Measurements from ENCODE around the gene LRRN3. TPM values are rescaled to one million over a fixed set of nuclear protein-coding genes. Genes with fewer than 3 reads are reported as not detected.

Gene LRRN3
- total and polyA plus RNA-seq, 2 of the 4 experiments (the other 2 are of a cell fraction), result 6.9 to 15.2 TPM

DNA sequence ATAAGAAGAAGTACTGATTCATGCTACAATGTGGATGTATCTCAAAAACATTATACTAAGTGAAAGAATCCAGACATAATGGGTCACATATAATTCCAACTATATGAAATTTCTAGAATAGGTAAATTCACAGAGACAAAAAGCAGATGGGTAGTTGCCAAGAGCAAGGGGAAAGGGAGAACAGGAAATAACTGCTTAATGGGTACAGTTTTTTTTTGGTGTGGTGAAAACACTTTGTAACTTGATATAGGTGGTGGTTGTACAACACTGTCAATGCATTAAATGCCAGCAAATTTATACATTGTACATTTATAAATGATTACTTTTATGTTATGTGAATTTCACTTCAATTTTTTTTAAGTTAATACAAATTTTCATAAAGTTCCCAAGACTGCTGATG, 19.4 kb upstream of the LRRN3 start:
- Histone ChIP-seq H2BK5ac (ENCODE audit: low read depth, low read length, poor library complexity, severe bottlenecking) (no peak overlapping the region), H2BK20ac (ENCODE audit: low read depth, low read length) (no peak overlapping the region), H3K4me2 (ENCODE audit: low read depth, low read length) (no peak overlapping the region), H3K4me3 (ENCODE audit: insufficient read depth, low read depth, low read length) (no peak overlapping the region), H3K18ac (ENCODE audit: low read depth, low read length) (no peak overlapping the region), H4K8ac (ENCODE audit: low read depth in 2 of 2, low read length in 2 of 2) (no peak overlapping the region), H2AK9ac (replicated peaks; ENCODE audit: low read depth, low read length, poor library complexity) (no peak overlapping the region), H3K56ac (ENCODE audit: extremely low read depth, insufficient read depth, low read length) (no peak overlapping the region), H2AFZ (replicated peaks; ENCODE audit: low read length, poor library complexity) (no peak overlapping the region), H3K9me3 (ENCODE audit: control insufficient read depth, insufficient read depth, low read length) (no peaks in the 10 kb centered on the region), H3K23ac (ENCODE audit: low read depth, low read length) (no peak overlapping the region), H3K4ac (ENCODE audit: low read depth, low read length) (no peak overlapping the region), H3K9ac (ENCODE audit: low read depth, low read length) (no peak overlapping the region), H4K5ac (ENCODE audit: low read depth, low read length) (no peak overlapping the region), H3K27me3 (ENCODE audit: control insufficient read depth, insufficient read depth, low read length) (no peaks in the 10 kb centered on the region), H3K4me1 (ENCODE audit: control insufficient read depth, insufficient read depth, low read length) (peaks cover 6% of the 10 kb centered on the region), H3K79me1 (ENCODE audit: low read depth in 1 of 2, low read length in 2 of 2) (no peaks in the 10 kb centered on the region), H2BK15ac (ENCODE audit: low read depth, low read length) (no peak overlapping the region), H2BK120ac (ENCODE audit: low read depth, low read length) (no peak overlapping the region), H4K20me1 (ENCODE audit: insufficient read depth, low read length) (no peaks in the 10 kb centered on the region), H4K91ac (ENCODE audit: insufficient read depth, low read depth, low read length) (no peak overlapping the region), H2AK5ac (ENCODE audit: low read depth, low read length) (no peak overlapping the region), H3K14ac (replicated peaks; ENCODE audit: low read depth, low read length) (no peak overlapping the region), H3K27ac (ENCODE audit: insufficient read depth, low read length) (no peak overlapping the region), H3K36me3 (ENCODE audit: control insufficient read depth, insufficient read depth, low read length) (no peaks in the 10 kb centered on the region), H3K9me1 (ENCODE audit: insufficient read depth, low read length) (no peaks in the 10 kb centered on the region)
- no peak for DNase-seq
- ATAC-seq (ENCODE audit: low read depth), result no peak
- BruUV-seq (replicated peaks), result no TSS peak
- POLR2A ChIA-PET (ENCODE audit: unreplicated experiment), result no interaction called here
- TF ChIP-seq RCOR1 (IDR thresholded peaks at IDR 0.05; ENCODE audit: insufficient replicate concordance, low read length) (no peak), BHLHE40 (IDR thresholded peaks at IDR 0.05; ENCODE audit: low read depth, low read length) (no peak), CHD1 (IDR thresholded peaks at IDR 0.05; ENCODE audit: low read depth, low read length) (no peak), FOS (IDR thresholded peaks at IDR 0.05; ENCODE audit: low read depth, low read length) (no peak), RAD21 (IDR thresholded peaks at IDR 0.05; ENCODE audit: low read length) (no peak), CEBPB (IDR thresholded peaks at IDR 0.05; ENCODE audit: low read depth, low read length) (no peak), MXI1 (IDR thresholded peaks at IDR 0.05; ENCODE audit: borderline replicate concordance, low read depth, low read length) (no peak), MAFK (IDR thresholded peaks at IDR 0.05; ENCODE audit: low read depth, low read length) (no peak), SMC3 (IDR thresholded peaks at IDR 0.05; ENCODE audit: low read depth, low read length) (no peak), POLR2A (IDR thresholded peaks at IDR 0.05; ENCODE audit: low read depth, low read length) (no peak), MAZ (IDR thresholded peaks at IDR 0.05; ENCODE audit: borderline replicate concordance, low read depth, low read length) (no peak), NFE2L2 (IDR thresholded peaks at IDR 0.05; ENCODE audit: low read depth, low read length) (no peak), RFX5 (IDR thresholded peaks at IDR 0.05; ENCODE audit: low read depth, low read length) (no peak)
- TF ChIP-seq, protein P1, sequence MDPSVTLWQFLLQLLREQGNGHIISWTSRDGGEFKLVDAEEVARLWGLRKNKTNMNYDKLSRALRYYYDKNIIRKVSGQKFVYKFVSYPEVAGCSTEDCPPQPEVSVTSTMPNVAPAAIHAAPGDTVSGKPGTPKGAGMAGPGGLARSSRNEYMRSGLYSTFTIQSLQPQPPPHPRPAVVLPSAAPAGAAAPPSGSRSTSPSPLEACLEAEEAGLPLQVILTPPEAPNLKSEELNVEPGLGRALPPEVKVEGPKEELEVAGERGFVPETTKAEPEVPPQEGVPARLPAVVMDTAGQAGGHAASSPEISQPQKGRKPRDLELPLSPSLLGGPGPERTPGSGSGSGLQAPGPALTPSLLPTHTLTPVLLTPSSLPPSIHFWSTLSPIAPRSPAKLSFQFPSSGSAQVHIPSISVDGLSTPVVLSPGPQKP (IDR thresholded peaks at IDR 0.05; ENCODE audit: borderline replicate concordance, low read depth, low read length), result no peak
- TF ChIP-seq, protein P2, sequence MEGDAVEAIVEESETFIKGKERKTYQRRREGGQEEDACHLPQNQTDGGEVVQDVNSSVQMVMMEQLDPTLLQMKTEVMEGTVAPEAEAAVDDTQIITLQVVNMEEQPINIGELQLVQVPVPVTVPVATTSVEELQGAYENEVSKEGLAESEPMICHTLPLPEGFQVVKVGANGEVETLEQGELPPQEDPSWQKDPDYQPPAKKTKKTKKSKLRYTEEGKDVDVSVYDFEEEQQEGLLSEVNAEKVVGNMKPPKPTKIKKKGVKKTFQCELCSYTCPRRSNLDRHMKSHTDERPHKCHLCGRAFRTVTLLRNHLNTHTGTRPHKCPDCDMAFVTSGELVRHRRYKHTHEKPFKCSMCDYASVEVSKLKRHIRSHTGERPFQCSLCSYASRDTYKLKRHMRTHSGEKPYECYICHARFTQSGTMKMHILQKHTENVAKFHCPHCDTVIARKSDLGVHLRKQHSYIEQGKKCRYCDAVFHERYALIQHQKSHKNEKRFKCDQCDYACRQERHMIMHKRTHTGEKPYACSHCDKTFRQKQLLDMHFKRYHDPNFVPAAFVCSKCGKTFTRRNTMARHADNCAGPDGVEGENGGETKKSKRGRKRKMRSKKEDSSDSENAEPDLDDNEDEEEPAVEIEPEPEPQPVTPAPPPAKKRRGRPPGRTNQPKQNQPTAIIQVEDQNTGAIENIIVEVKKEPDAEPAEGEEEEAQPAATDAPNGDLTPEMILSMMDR (conservative IDR thresholded peaks at IDR 0.05; ENCODE audit: low read depth, low read length), result no peak
- TF ChIP-seq, protein P3, sequence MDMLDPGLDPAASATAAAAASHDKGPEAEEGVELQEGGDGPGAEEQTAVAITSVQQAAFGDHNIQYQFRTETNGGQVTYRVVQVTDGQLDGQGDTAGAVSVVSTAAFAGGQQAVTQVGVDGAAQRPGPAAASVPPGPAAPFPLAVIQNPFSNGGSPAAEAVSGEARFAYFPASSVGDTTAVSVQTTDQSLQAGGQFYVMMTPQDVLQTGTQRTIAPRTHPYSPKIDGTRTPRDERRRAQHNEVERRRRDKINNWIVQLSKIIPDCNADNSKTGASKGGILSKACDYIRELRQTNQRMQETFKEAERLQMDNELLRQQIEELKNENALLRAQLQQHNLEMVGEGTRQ (IDR thresholded peaks at IDR 0.05; ENCODE audit: low read depth, low read length), result no peak
- in situ Hi-C loops (cut with MboI; ENCODE audit: low sequenced_read_pairs) (no loop called here), intact Hi-C loops (cut with micrococcal nuclease) (no loop called here), dilution Hi-C loops (cut with HindIII; ENCODE audit: low sequenced_read_pairs, unreplicated experiment) (no loop called here)
- CTCF ChIA-PET, result no interaction called here
